Measurements from ENCODE around the gene KDM1A.

- no peak for TF ChIP-seq POLR2A (IDR thresholded peaks at IDR 0.05)
- TF ChIP-seq, protein P1, sequence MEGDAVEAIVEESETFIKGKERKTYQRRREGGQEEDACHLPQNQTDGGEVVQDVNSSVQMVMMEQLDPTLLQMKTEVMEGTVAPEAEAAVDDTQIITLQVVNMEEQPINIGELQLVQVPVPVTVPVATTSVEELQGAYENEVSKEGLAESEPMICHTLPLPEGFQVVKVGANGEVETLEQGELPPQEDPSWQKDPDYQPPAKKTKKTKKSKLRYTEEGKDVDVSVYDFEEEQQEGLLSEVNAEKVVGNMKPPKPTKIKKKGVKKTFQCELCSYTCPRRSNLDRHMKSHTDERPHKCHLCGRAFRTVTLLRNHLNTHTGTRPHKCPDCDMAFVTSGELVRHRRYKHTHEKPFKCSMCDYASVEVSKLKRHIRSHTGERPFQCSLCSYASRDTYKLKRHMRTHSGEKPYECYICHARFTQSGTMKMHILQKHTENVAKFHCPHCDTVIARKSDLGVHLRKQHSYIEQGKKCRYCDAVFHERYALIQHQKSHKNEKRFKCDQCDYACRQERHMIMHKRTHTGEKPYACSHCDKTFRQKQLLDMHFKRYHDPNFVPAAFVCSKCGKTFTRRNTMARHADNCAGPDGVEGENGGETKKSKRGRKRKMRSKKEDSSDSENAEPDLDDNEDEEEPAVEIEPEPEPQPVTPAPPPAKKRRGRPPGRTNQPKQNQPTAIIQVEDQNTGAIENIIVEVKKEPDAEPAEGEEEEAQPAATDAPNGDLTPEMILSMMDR (IDR thresholded peaks at IDR 0.05): no peak
Observed at GRCh38 chr1:23118957-23119792, 99.9 kb downstream of the KDM1A start.
